ENCODE results near the gene BBS4. TPM values are rescaled to one million over a fixed set of nuclear protein-coding genes. Genes with fewer than 3 reads are reported as not detected.

The BBS4 gene
- total RNA-seq, 1 donor from 2014 or later, result 17.0 TPM

GRCh38 chr15:72771329-72771725 lies 85.3 kb downstream of the BBS4 start:
- Mint-ChIP-seq H3K27me3 (ENCODE audit: unreplicated experiment) (no peaks in the 10 kb centered on the region), H3K27ac (ENCODE audit: unreplicated experiment) (no peak overlapping the region), H3K4me3 (ENCODE audit: unreplicated experiment) (no peak overlapping the region)

GRCh38 chr15:72774696-72775383 lies 88.8 kb downstream of the BBS4 start:
- Mint-ChIP-seq H3K36me3 (ENCODE audit: low read depth, unreplicated experiment) (peaks cover 8% of the 10 kb centered on the region), H3K4me1 (ENCODE audit: unreplicated experiment) (peaks cover 23% of the 10 kb centered on the region), H3K27ac (ENCODE audit: unreplicated experiment) (peak overlapping the region; percentile 15), H3K4me3 (ENCODE audit: unreplicated experiment) (no peak overlapping the region), H3K9me3 (ENCODE audit: unreplicated experiment) (no peaks in the 10 kb centered on the region), H3K27me3 (ENCODE audit: unreplicated experiment) (no peaks in the 10 kb centered on the region)
- no peak for TF ChIP-seq CTCF (IDR thresholded peaks at IDR 0.05; ENCODE audit: unreplicated experiment)
- no peak for DNase-seq (ENCODE audit: low spot score)

More at GRCh38 chr15:72771329-72771725, 85.3 kb downstream of the BBS4 start:
- Mint-ChIP-seq H3K4me1 (ENCODE audit: unreplicated experiment) (peaks cover 23% of the 10 kb centered on the region), H3K9me3 (ENCODE audit: unreplicated experiment) (no peaks in the 10 kb centered on the region), H3K36me3 (ENCODE audit: low read depth, unreplicated experiment) (peaks cover 31% of the 10 kb centered on the region)
- DNase-seq (ENCODE audit: low spot score), result no peak
- no peak for TF ChIP-seq CTCF (IDR thresholded peaks at IDR 0.05; ENCODE audit: unreplicated experiment)

GRCh38 chr15:72778796-72779195 lies 92.8 kb downstream of the BBS4 start:
- no peak for DNase-seq (ENCODE audit: low spot score)
- H3K4me1 Mint-ChIP-seq (ENCODE audit: unreplicated experiment), result peaks cover 19% of the 10 kb centered on the region
- no peak for TF ChIP-seq CTCF (IDR thresholded peaks at IDR 0.05; ENCODE audit: unreplicated experiment)
- H3K4me3 Mint-ChIP-seq (ENCODE audit: unreplicated experiment), result no peak overlapping the region
- no peak overlapping the region for H3K27ac Mint-ChIP-seq (ENCODE audit: unreplicated experiment)
- H3K9me3 Mint-ChIP-seq (ENCODE audit: unreplicated experiment), result no peaks in the 10 kb centered on the region
- peaks cover 1% of the 10 kb centered on the region for H3K27me3 Mint-ChIP-seq (ENCODE audit: unreplicated experiment)
- peaks cover 14% of the 10 kb centered on the region for H3K36me3 Mint-ChIP-seq (ENCODE audit: low read depth, unreplicated experiment)

GRCh38 chr15:72781631-72782030 lies 95.6 kb downstream of the BBS4 start:
- H3K9me3 Mint-ChIP-seq (ENCODE audit: unreplicated experiment), result no peaks in the 10 kb centered on the region

More at GRCh38 chr15:72781631-72782030, 95.6 kb downstream of the BBS4 start:
- H3K27me3 Mint-ChIP-seq (ENCODE audit: unreplicated experiment), result peaks cover 1% of the 10 kb centered on the region
- DNase-seq (ENCODE audit: low spot score), result no peak
- peaks cover 16% of the 10 kb centered on the region for H3K4me1 Mint-ChIP-seq (ENCODE audit: unreplicated experiment)
- H3K4me3 Mint-ChIP-seq (ENCODE audit: unreplicated experiment), result no peak overlapping the region
- no peak overlapping the region for H3K27ac Mint-ChIP-seq (ENCODE audit: unreplicated experiment)
- TF ChIP-seq CTCF (IDR thresholded peaks at IDR 0.05; ENCODE audit: unreplicated experiment), result no peak
- peaks cover 14% of the 10 kb centered on the region for H3K36me3 Mint-ChIP-seq (ENCODE audit: low read depth, unreplicated experiment)
